VCaP (cell line): ENCODE data around the gene OR8H1.

Experiments
- H3K27ac ChIP-seq: fragments of 450-650 bp; 2 replicates; pipeline ENCODE4 v1.5.1; 2017
- CTCF ChIP-seq: fragments of 450-650 bp; conservative IDR thresholded peaks from 2 replicates; pipeline ENCODE4 v1.5.1; 2017; ENCODE audit warnings: mild to moderate bottlenecking, moderate library complexity

The OR8H1 gene

DNA sequence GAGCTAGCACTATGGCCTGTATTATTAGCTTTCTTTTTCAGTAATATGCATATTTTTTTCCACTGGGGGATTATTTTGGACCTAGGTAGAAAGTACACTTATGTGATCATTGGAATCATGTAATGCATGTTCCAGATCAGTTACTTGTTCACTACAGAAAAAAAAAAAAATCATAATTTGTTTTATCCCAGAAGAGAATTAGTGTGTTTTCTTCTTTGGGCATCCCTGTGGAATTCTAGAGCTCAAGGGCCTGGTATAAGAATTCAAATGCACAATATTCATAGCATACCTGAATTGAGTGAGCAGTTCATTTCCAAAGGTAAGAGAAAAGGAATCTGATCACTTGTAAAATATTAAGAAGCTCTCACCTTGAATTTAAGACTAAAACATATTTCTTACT is 18.2 kb downstream of the OR8H1 start, which contains the start of gene OR5T1:
Gene OR5T1 (plus strand): TSS at position 301 of the 400 bp plus-strand sequence. CDS start 1,485 bp downstream, outside the sequence.
- H3K27ac ChIP-seq: no peak within 1 kb of the TSS
- TF ChIP-seq CTCF: no peak

GRCh38 chr11:56271092-56271491 is 21.0 kb downstream of the OR8H1 start:
- no peak for TF ChIP-seq CTCF
- no peak overlapping the region for H3K27ac ChIP-seq

DNA sequence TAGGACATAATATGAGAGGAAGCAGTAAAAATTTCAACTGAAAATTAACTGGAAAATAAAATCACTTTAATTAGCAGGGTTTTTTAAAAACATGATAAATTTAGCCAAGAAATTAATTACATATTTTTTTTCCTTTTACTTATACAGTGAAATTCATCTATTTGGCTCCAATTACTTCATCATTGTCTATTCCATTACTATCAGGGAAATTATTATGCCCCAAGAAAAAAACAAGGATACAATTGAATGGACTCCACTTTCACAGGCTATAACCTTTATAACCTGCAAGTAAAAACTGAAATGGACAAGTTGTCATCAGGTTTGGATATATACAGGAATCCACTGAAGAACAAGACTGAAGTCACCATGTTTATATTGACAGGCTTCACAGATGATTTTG is 40.1 kb downstream of the OR8H1 start, which contains the start of gene OR5T3:
Gene OR5T3 (plus strand): TSS at position 301 of the 400 bp plus-strand sequence. CDS start 0 bp downstream, at position 301.
- no peak within 1 kb of the TSS for H3K27ac ChIP-seq
- no peak for TF ChIP-seq CTCF
